Uterus (tissue), 4 donors: ENCODE measurements around the gene ATP6V1C2. TPM values are rescaled to one million over a fixed set of nuclear protein-coding genes. Genes with fewer than 3 reads are reported as not detected.

ENCODE experiments used
- DNase-seq, 2 donors: peaks; one replicate each; pipeline ENCODE4 v3.0.0-alpha.2; 2019 to 2020
- H3K27ac ChIP-seq, 2 donors: fragments of 200-600 bp; sonication (generic); 1 replicate in 1 of 2; 2 replicates in 1 of 2; pipeline ENCODE4 v1.5.1; 2016 to 2018
- H3K27me3 ChIP-seq, 2 donors: fragments of 200-600 bp; sonication (generic); one replicate each; pipeline ENCODE4 v1.5.1; 2018 to 2019; ENCODE audit warnings: control low read depth in 1 of 2
- H3K36me3 ChIP-seq, 2 donors: fragments of 200-600 bp; sonication (generic); one replicate each; pipeline ENCODE4 v1.5.1; 2019; ENCODE audit warnings: control low read depth in 1 of 2
- H3K4me1 ChIP-seq, 2 donors: fragments of 200-600 bp; sonication (generic); one replicate each; pipeline ENCODE4 v1.5.1; 2018 to 2019; ENCODE audit warnings: control low read depth in 1 of 2
- H3K4me3 ChIP-seq, 2 donors: fragments of 200-600 bp; sonication (generic); 1 replicate in 1 of 2; 2 replicates in 1 of 2; pipeline ENCODE4 v1.5.1; 2018 to 2019; ENCODE audit warnings: mild to moderate bottlenecking in 1 of 2
- H3K9me3 ChIP-seq, 2 donors: fragments of 200-600 bp; sonication (generic); one replicate each; pipeline ENCODE4 v1.5.1; 2019; ENCODE audit warnings: control low read depth in 1 of 2
- CTCF ChIP-seq, 4 experiments: fragments of 200-600 bp in 2 of 4; fragments of 450-650 bp in 2 of 4; sonication (generic) in 2 of 4; IDR thresholded peaks; one replicate each; pipeline ENCODE4 v1.5.1; 2016 to 2019; ENCODE audit warnings: antibody characterized with exemption in 4 of 4, mild to moderate bottlenecking in 2 of 4, moderate library complexity in 1 of 4
- POLR2A ChIP-seq, 2 donors: fragments of 450-650 bp; IDR thresholded peaks; one replicate each; pipeline ENCODE4 v1.6.1; 2016; ENCODE audit warnings: antibody characterized with exemption in 2 of 2, mild to moderate bottlenecking in 1 of 2, moderate library complexity in 1 of 2
- intact Hi-C: fragments of 100-400 bp; cut with DNase I; formaldehyde crosslinking; loops from one replicate; pipeline ENCODE4 v1.15.1; 2023; ENCODE audit warnings: low total_unique reads
- small RNA-seq: library from RNA; depleted of rRNA; stranded (forward); fragments of <200 nt; gene quantifications from one replicate; pipeline ENCODE3, GENCODE V24; 2016
- total RNA-seq, 4 donors: library from RNA; depleted of rRNA in 3 of 4; stranded (reverse); fragments of >200 nt in 3 of 4; gene quantifications; one replicate each; pipeline versions ENCODE4 v1.1.0 to v1.2.4, GENCODE V29; 2014 to 2023
- donor health status: DM: yes; HTN: yes; CAD: no.

The ATP6V1C2 gene
- total RNA-seq, 4 donors from 2014 or later: 0.26 to 3.6 (median 0.61) TPM; not detected in 1

- H3K9me3 ChIP-seq: no peaks in the 10 kb centered on the region
- no peak overlapping the region for H3K4me3 ChIP-seq
- intact Hi-C loops: no loop called here
- H3K36me3 ChIP-seq: no peaks in the 10 kb centered on the region
- no peak for TF ChIP-seq CTCF (IDR thresholded peaks at IDR 0.05)
- no peak for TF ChIP-seq POLR2A (IDR thresholded peaks at IDR 0.05)
- no peaks in the 10 kb centered on the region for H3K27me3 ChIP-seq
- DNase-seq: no peak
- no peaks in the 10 kb centered on the region for H3K4me1 ChIP-seq
- no peak overlapping the region for H3K27ac ChIP-seq
Measured at GRCh38 chr2:10831400-10831985, 110.1 kb downstream of the ATP6V1C2 start.

- Histone ChIP-seq H3K27ac (no peak overlapping the region), H3K4me3 (no peak overlapping the region), H3K36me3 (no peaks in the 10 kb centered on the region), H3K9me3 (no peaks in the 10 kb centered on the region), H3K27me3 (no peaks in the 10 kb centered on the region), H3K4me1 (no peaks in the 10 kb centered on the region)
- TF ChIP-seq POLR2A (IDR thresholded peaks at IDR 0.05): no peak
- peak; percentile 78 to 89 (median 86) for TF ChIP-seq CTCF (IDR thresholded peaks at IDR 0.05)
- intact Hi-C loops: no loop called here
- peak; percentile 60 to 73 for DNase-seq
Measured at GRCh38 chr2:10832203-10832936, 110.9 kb downstream of the ATP6V1C2 start.

- Histone ChIP-seq H3K36me3 (no peaks in the 10 kb centered on the region), H3K4me3 (no peak overlapping the region), H3K27ac (no peak overlapping the region), H3K9me3 (no peaks in the 10 kb centered on the region), H3K4me1 (no peaks in the 10 kb centered on the region), H3K27me3 (no peaks in the 10 kb centered on the region)
- intact Hi-C loops: no loop called here
- no peak for DNase-seq
- TF ChIP-seq POLR2A (IDR thresholded peaks at IDR 0.05) (no peak), CTCF (IDR thresholded peaks at IDR 0.05) (no peak)
Measured at GRCh38 chr2:10833021-10833420, 111.6 kb downstream of the ATP6V1C2 start.

- H3K36me3 ChIP-seq: no peaks in the 10 kb centered on the region
- no peaks in the 10 kb centered on the region for H3K4me1 ChIP-seq
- no peaks in the 10 kb centered on the region for H3K9me3 ChIP-seq
- no peak for TF ChIP-seq POLR2A (IDR thresholded peaks at IDR 0.05)
- no peak for TF ChIP-seq CTCF (IDR thresholded peaks at IDR 0.05)
- DNase-seq: no peak
- no peak overlapping the region for H3K27ac ChIP-seq
- no peaks in the 10 kb centered on the region for H3K27me3 ChIP-seq
- no peak overlapping the region for H3K4me3 ChIP-seq
- intact Hi-C loops: no loop called here
Measured at GRCh38 chr2:10834068-10834655, 112.7 kb downstream of the ATP6V1C2 start.

Small RNA genes lying within 50 kb of the gene (small RNA-seq; reads per million reads assigned to genes)
- not detected for gene RNU7-138P
- not detected for gene RNU7-176P

Other genes with a start within 250 kb of the ATP6V1C2 start
- 10 to 100 TPM in 3 of 4 donors, 1 to 10 TPM in 1; 6.4 to 52.7 (median 22.1) TPM for gene NOL10, start 31.7 kb upstream of the ATP6V1C2 start, total RNA-seq
- gene PDIA6, start 91.2 kb downstream of the ATP6V1C2 start, total RNA-seq: 100 to 1,000 TPM in 1 of 4 donors, 10 to 100 TPM in 3; 53.0 to 257 (median 89.0) TPM
- under 1 TPM in 1 of 4 donors, not detected in 3; 0.21 TPM for gene KCNF1, start 190.3 kb downstream of the ATP6V1C2 start, total RNA-seq